LNCAP (cell line): ENCODE measurements around the gene AHRR.

Experiments used
- TF ChIP-seq, protein P1 (sequence below): fragments of 450-650 bp; IDR thresholded peaks from 2 replicates; pipeline ENCODE4 v1.5.1; 2017; ENCODE audit warnings: mild to moderate bottlenecking

The AHRR gene

DNA sequence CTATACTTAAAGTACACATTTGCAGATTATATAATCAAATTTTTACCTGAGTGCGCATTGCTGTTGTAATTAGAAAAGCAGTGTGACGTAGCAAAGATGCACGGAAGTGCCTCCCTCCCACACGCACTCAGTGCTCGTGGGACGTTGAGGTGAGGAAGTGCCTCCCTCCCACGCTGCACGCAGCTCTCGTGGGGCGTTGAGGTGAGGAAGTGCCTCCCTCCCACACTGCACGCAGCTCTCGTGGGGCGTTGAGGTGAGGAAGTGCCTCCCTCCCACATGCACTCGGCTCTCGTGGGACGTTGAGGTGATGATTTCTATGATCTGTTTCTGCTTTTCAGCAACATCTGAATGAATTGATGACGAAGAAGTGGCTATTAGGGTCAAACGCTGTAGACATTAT, 142.4 kb downstream of the AHRR start:
- TF ChIP-seq, protein P1, sequence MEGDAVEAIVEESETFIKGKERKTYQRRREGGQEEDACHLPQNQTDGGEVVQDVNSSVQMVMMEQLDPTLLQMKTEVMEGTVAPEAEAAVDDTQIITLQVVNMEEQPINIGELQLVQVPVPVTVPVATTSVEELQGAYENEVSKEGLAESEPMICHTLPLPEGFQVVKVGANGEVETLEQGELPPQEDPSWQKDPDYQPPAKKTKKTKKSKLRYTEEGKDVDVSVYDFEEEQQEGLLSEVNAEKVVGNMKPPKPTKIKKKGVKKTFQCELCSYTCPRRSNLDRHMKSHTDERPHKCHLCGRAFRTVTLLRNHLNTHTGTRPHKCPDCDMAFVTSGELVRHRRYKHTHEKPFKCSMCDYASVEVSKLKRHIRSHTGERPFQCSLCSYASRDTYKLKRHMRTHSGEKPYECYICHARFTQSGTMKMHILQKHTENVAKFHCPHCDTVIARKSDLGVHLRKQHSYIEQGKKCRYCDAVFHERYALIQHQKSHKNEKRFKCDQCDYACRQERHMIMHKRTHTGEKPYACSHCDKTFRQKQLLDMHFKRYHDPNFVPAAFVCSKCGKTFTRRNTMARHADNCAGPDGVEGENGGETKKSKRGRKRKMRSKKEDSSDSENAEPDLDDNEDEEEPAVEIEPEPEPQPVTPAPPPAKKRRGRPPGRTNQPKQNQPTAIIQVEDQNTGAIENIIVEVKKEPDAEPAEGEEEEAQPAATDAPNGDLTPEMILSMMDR: no peak

DNA sequence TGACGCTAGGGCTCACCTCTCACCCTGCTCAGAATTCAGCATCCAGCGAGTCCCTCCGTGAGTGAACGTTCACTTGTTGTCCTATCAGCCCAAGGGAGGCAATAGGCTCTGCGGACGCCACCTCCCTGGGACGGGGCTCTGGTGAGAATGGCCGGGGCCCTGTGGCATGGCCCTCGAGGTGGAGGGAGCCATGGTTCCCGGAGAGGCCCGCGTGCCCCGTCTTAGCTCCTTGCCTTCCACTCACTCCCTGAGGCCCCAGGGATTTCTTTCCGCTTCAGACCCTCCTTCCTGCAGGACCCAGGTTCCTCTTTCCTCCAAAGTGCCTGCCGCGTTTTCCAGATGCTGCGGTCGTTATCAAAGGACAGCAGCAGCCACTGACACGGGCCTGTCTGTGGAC, 142.9 kb downstream of the AHRR start:
- TF ChIP-seq, protein P1: no peak

DNA sequence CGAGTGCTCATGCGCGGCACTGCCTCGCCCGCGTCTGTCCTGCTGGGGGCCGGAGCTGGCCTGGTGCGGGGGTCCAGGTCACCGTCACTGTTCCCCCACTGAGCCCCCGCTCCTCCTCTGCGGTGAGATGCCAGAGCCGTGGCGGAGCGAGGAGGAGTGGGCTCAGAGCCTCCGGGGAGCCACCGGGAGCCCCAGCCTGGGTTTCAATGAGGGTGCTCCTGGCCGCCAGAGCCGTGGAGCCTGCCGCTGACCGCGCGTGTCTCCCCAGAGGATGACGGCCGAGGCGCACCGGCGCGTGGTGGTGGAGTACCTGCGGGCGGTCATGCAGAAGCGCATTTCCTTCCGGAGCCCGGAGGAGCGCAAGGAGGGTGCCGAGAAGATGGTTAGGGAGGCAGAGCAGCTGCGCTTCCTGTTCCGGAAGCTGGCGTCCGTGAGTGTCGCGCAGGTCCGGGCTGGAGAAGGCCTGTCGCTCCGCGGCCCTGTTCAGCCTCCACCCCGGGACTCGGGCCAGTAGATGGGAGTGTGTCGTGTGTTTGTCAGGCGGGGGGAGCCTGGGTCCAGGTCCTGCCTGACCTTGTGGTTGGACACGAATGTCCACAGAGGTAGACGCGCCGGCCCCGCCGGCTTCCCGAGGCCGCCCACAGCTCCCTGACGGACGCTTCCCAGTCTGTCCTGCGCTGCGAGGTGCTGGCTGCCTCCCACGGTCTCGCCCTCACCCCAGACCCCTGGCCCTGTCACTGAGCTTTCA, 143.5 kb downstream of the AHRR start:
- TF ChIP-seq, protein P1: no peak

DNA sequence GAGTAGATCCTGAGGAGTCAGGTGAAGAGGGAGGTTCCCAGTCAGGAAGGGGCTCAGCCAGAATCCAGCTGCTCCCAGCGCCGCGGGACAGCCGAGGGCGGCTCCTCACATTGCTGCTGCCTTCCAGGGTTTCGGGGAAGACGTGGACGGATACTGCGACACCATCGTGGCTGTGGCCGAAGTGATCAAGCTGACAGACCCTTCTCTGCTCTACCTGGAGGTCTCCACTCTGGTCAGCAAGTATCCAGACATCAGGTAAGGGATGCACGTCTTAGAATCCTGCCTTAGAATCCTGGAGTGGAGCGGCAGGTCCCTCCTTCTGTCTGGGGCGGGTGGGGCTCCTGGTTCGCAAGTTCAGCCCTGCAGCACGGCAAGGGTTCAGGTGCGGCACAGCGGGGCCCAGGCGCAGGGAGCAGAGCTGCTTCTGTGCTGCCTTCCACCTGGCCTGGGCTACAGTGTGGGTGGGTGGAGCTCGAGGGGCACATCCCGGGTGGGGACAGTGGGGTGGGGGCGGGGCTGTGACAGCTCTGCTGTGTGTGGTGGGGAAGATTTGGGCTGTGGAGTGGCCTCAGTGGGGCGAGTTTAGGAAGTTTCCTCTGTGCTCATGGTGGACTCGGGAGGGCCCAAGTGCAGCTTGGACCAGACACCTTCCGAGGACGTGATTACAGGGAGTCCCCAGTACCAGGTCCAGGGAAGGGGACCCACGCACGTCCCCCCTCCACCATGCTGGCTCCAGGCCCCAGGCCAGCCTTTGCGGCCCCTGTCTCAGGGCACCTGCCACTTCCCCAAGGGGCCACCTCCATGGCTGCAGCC, 144.3 kb downstream of the AHRR start:
- TF ChIP-seq, protein P1: no peak

DNA sequence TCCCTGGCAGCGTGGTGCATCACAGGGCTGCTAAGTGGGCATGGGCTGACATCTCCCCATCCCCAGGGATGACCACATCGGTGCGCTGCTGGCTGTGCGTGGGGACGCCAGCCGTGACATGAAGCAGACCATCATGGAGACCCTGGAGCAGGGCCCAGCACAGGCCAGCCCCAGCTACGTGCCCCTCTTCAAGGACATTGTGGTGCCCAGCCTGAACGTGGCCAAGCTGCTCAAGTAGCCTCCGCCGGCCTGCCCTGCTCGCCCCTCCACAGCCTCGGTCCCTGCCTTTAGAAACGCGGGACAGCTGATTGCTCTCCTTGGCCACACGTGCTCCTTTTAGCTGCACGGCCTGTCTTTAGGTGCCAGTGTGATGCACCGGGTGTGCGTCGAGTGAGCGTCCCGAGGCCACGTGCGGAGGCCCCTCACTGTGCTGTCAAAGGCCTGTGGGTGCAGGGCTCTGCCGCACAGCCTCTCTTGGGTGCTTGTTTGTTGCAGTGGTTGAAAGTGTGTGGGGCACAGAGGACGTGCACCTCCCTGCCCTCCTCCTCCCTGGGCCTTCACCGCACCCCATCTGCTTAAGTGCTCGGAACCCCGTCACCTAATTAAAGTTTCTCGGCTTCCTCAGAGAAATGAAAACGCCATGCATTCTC, 145.3 kb downstream of the AHRR start:
- TF ChIP-seq, protein P1: no peak

DNA sequence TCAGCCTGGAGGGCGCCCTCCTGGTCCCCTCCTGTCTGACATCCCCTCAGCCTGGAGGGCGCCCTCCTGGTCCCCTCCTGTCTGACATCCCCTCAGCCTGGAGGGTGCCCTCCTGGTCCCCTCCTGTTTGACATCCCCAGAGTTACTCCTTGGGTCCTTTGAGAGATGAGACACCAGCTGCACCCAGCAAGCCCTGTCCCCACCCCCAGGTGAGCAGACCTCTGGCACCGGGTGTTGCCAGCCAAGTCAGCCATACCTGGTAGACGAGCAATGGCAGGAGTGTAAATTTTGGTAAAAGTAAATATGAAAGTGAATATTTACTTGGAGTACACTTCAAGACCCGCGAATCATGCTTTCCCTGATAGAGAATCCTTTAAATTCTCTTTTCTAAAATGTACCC, 146.9 kb downstream of the AHRR start:
- TF ChIP-seq, protein P1: no peak

DNA sequence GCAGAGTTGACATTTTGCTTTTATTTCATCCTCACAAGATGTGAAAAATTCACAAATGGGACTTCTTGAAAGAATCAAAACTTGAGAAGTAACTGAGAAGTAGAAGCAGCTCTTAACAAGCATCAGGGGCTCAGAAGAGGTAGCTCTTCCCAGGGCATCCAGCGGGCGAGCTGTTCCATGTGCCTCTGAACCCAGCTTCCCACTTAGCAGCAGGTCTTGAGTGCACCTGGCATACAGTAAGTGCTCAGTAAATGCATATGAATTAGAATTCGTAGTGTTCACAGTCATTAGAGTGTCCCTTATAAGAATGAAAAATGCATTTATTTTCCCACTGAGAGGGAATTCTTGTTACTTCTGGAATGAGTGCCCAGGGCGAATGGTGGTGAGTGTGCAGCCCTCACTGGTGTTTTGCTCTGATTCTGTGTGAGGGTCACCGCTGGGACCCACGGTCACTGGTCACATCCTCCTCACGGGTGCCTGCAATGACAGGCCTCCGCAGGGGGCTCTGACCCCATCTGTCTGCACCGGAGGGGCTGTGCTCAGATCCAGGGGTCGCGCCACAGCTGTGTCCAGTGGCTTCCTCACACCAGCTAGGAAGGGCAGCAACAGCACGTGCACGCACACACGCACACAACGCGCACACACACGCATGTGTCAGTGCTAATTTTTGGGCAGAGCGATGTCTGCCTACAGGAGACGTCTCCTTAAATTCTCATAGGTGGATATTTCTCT, 148.4 kb downstream of the AHRR start:
- TF ChIP-seq, protein P1: no peak
